NCI-H2107 (cell line): Measurements from ENCODE around the gene PHACTR1.
A peak's percentile ranks its signal among the peaks of the same experiment; 100 is the strongest.
"Not testable (repeated sequence)": the region's sequence is repeated elsewhere in the genome, so short reads cannot be mapped to it uniquely, and the experiment has no call there.

Experiments used
- DNase-seq: peaks from one replicate; lab custom pipeline; 2025; lab: John Stamatoyannopoulos, UW

PHACTR1 gene

GRCh38 chr6:13239530-13240455, 523.2 kb downstream of the PHACTR1 start:
- DNase-seq = no peak

GRCh38 chr6:13241364-13241763, 524.8 kb downstream of the PHACTR1 start:
- no peak for DNase-seq

DNA sequence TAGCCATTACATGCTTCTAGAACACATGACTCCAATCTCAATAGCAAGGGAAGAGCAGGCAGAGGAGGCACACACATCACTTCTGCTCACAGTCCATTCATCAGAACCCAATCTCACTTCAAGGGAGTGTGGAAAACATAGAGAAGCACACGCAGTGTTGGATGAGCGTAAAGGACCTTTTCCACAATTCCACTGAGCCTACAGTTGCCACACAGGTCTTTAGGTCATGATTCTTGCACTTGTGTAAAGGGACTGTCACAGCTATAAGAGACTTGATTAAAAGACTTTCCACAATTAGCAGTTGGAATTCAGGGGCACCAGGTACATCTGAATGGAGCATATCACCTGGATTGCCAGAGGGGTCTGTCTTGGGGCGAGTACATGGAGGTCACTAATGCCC, 525.6 kb downstream of the PHACTR1 start:
- DNase-seq = no peak

- DNase-seq = no peak
Measured at GRCh38 chr6:13242590-13242989, 526.0 kb downstream of the PHACTR1 start.

DNA sequence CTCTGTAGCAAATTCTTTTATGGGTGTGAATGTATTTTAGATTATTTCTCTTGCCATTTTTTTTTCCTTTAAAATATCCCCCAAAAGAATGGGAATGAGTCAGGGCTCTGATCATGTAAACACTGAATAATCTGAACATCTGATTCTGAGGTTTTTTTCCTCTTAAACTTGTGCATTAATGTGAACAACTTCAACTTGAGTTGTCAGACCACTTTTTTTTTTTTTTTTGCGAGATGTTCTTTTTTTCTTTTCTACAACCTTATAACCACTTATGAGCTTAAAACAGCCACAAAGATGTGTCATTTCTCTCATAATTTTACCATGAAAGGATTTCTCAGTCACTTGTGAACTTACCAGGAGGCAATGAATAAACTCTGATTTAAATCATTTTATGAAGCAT, 526.5 kb downstream of the PHACTR1 start:
- DNase-seq = no peak

DNA sequence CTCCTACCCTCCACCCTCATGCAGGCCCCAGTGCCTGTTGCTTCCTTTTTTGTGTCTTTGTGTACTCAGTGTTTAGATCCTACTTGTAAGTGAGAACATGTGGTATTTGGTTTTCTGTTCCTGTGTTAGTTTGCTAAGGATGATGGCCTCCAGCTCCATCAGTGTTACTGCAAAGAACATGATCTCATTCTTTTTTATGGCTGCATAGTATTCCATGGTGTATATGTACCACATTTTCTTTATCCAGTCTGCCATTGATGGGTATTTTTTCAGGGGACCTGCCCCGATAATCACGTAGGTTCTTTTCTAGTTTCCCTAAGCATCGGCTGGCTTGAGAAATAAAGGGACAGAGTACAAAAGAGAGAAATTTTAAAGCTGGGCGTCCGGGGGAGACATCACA, 527.2 kb downstream of the PHACTR1 start:
- not testable (repeated sequence) for DNase-seq

- DNase-seq = no peak
Measured at GRCh38 chr6:13247627-13248026, 531.1 kb downstream of the PHACTR1 start.

GRCh38 chr6:13248053-13248452, 531.5 kb downstream of the PHACTR1 start:
- peak; percentile 31 for DNase-seq

GRCh38 chr6:13248584-13248985, 532.0 kb downstream of the PHACTR1 start:
- no peak for DNase-seq

- no peak for DNase-seq
Measured at GRCh38 chr6:13248994-13249393, 532.4 kb downstream of the PHACTR1 start.

GRCh38 chr6:13249817-13250216, 533.2 kb downstream of the PHACTR1 start:
- DNase-seq = no peak

DNA sequence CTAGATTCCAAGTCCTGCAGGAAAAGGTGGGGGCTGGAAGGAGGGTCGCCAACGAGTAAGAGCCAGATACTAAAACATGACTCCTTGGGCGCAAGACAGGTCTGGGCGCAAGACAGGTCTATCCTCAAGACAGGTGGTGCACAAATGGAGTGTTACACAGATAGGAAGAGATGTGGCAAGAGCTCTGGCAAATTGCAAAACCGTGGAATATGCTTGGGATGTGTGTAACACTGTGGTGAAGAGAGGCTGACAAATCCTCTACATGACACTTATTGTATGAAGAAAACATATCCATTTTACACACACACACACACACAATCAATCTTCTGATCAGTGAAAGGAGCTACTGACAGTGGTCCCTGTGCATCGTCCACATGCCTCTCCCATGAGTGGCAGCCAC, 534.1 kb downstream of the PHACTR1 start:
- DNase-seq = no peak

DNA sequence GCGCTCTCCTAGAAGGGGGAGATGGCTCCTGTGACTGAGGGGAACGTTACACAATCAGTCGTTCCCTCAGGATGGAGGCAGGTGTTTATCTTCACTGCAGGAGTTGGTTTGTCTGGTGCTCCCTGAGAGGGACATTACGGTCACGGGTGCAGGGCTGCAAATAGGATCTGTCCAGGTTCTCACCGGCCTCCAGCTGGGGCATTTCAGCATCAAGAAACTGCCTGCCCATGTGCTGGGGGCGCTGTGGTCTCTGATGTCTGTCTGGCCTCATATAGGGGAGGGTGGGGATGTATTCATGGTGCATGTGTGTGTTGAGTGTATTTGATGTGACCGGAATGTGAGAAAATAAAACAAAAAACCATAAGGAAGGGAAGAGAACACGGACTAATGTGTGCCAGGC, 534.7 kb downstream of the PHACTR1 start:
- no peak for DNase-seq

- no peak for DNase-seq
Measured at GRCh38 chr6:13252790-13253189, 536.2 kb downstream of the PHACTR1 start.

- no peak for DNase-seq
Measured at GRCh38 chr6:13253272-13253671, 536.7 kb downstream of the PHACTR1 start.

- DNase-seq = no peak
Measured at GRCh38 chr6:13256266-13257001, 539.9 kb downstream of the PHACTR1 start.

DNA sequence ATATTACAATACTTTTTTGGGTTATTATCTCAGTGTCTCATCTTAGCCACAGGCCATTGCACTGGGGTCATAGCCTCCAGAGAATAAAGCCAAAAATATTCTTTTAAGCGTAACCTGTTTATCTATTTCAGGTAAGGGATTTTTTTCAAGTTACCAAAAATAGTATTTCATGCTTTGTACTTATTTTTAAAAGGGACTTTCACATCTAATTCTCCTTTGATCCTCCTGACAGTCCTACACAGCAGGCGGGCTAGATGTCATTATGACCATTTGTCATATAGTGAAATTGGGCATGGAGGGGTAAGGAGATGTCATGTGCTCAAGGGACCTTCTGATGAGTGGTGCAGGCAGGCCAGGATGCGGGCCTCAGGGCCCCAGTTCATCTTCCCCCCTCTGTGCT, 542.8 kb downstream of the PHACTR1 start:
- no peak for DNase-seq

DNA sequence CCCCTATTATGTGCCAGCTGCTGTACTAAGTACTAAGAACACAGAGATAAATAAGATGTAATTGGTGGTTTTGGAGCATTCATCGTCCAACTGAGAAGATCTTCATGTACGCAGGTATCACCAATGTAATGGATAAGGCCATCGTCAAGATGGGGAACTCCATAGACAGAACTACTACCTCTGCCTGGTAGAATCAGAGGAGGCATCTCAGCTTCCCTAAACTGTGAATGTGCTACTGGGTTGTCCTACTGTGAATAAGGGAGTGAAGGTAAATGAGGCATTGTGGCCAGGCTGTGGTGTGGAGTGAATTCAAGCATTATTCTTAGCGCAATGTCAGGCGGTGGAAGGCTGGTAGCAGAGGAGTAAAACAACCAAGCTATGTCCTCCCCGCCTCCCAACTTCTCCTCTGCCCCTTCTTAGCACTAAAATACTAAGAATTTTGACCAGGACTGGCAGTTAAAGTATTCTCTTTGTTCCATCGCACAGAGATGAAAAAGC, 543.6 kb downstream of the PHACTR1 start:
- DNase-seq = no peak

DNA sequence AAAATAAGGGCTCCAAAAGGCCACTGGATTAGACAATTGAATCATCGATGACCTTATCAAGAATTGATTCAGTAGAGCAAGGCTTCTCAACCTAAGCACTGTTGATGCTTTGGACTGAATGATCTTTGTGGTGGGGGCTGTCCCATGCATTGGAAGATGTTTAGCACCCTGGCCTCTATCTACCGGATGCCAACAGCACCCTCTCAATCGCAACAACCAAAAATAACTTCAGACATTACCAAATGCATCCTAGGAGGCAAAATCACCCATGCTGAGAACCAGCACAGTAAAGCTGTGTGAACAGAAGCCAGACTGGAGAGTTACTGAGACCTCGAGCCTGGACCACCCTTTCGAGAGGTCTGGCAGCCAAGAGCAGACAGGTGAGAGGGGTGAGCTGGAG, 544.3 kb downstream of the PHACTR1 start:
- DNase-seq = no peak

GRCh38 chr6:13261464-13261994, 545.0 kb downstream of the PHACTR1 start:
- DNase-seq = no peak

DNA sequence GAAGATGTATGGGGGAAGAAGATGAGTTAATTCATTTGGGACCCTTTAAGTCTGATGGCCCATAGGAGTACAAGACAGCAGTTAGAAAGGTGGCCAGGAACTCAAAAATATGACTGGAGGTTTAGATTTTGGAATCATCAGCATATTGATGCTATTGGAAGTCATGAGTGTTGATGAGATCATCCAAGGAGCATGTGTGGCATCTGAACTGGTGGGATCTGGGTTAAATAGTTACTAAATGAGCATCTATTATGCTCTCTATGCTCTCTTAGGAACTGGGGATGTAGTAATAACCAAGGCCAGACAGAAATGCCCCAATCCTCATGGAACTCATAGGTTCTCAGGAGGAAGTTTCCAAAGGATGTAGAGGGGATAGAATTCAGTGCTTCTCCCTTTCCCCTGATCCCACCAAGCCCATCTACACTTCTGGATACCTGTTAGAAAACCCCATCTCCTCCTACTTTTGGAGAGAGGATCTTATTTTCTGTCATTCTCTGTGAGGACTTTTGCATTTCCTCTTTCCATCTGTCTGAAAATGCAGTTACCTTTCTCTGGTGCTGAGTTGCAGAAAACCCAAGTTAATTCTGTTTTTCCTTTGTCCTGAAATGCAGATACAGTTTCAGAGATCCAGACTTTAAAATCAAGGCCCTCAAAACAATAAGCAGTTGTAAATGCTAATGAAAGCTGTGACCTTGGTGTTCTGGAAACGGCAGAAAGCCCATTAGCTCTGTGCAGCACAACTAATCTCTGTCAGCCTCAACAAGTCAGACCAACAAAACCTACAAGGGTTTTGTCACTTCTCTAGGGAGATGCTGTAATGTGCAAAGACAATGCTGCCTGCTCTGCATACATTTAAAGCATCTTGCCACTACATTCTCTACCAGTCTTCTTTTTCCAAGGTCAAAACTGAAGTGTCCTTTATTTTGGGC, 546.0 kb downstream of the PHACTR1 start:
- no peak for DNase-seq

- DNase-seq = no peak
Measured at GRCh38 chr6:13263669-13264068, 547.1 kb downstream of the PHACTR1 start.
